Measurements from ENCODE around the gene ST6GALNAC5.
"Not testable (repeated sequence)": the region's sequence is repeated elsewhere in the genome, so short reads cannot be mapped to it uniquely, and the experiment has no call there.

Gene ST6GALNAC5

GRCh38 chr1:76868154-76868882 lies 1.0 kb downstream of the ST6GALNAC5 start:
- DNase-seq, result peak; percentile 25

- DNase-seq, result no peak
These were observed 1.6 kb downstream of the ST6GALNAC5 start for GRCh38 chr1:76868916-76869315.

GRCh38 chr1:76870037-76870436 lies 2.8 kb downstream of the ST6GALNAC5 start:
- DNase-seq, result no peak

GRCh38 chr1:76871355-76871974 lies 4.2 kb downstream of the ST6GALNAC5 start:
- DNase-seq, result no peak

- DNase-seq, result no peak
These were observed 5.7 kb downstream of the ST6GALNAC5 start for GRCh38 chr1:76872944-76873343.

- DNase-seq, result no peak
These were observed 9.5 kb downstream of the ST6GALNAC5 start for GRCh38 chr1:76876655-76877395.

GRCh38 chr1:76879014-76879413 lies 11.7 kb downstream of the ST6GALNAC5 start:
- DNase-seq, result not testable (repeated sequence)

- no peak for DNase-seq
These were observed 14.5 kb downstream of the ST6GALNAC5 start for GRCh38 chr1:76881762-76882161.

- DNase-seq, result no peak
These were observed 24.8 kb downstream of the ST6GALNAC5 start for GRCh38 chr1:76891931-76892622.

- no peak for DNase-seq
These were observed 25.4 kb downstream of the ST6GALNAC5 start for GRCh38 chr1:76892675-76893074.

GRCh38 chr1:76901158-76901767 lies 34.0 kb downstream of the ST6GALNAC5 start:
- peak; percentile 57 for DNase-seq

- DNase-seq, result no peak
These were observed 38.8 kb downstream of the ST6GALNAC5 start for GRCh38 chr1:76905876-76906595.

GRCh38 chr1:76909311-76909710 lies 42.0 kb downstream of the ST6GALNAC5 start:
- DNase-seq, result no peak

GRCh38 chr1:76919085-76919484 lies 51.8 kb downstream of the ST6GALNAC5 start:
- DNase-seq, result no peak

GRCh38 chr1:76921590-76921989 lies 54.3 kb downstream of the ST6GALNAC5 start:
- no peak for DNase-seq

GRCh38 chr1:76925825-76926224 lies 58.5 kb downstream of the ST6GALNAC5 start:
- no peak for DNase-seq

- DNase-seq, result no peak
These were observed 61.2 kb downstream of the ST6GALNAC5 start for GRCh38 chr1:76928522-76928921.

- DNase-seq, result no peak
These were observed 61.9 kb downstream of the ST6GALNAC5 start for GRCh38 chr1:76929136-76929535.

- DNase-seq, result no peak
These were observed 66.9 kb downstream of the ST6GALNAC5 start for GRCh38 chr1:76933847-76934815.

- no peak for DNase-seq
These were observed 71.0 kb downstream of the ST6GALNAC5 start for GRCh38 chr1:76938304-76938703.

All from activated CD4-positive, alpha-beta T cell treated with anti-CD3 and anti-CD28 coated beads, Interleukin-10, Interleukin-2, amounts not matched to agents 100 ng/mL and 50 ng/mL, durations not matched to agents 16 hours and 8 hours (primary cell).